Sigmoid colon (tissue), 7 donors: ENCODE data around the gene TCF20. TPM values are rescaled to one million over a fixed set of nuclear protein-coding genes. Genes with fewer than 3 reads are reported as not detected.

Experiments
- DNase-seq: peaks from one replicate; pipeline ENCODE4 v3.0.0-alpha.2; 2019
- H3K27ac ChIP-seq, 4 donors: fragments of 200-600 bp; sonication (generic); one replicate each; pipeline ENCODE4 v1.5.1; 2016 to 2019; ENCODE audit warnings: mild to moderate bottlenecking in 1 of 4
- H3K27me3 ChIP-seq, 3 donors: fragments of 200-600 bp; sonication (generic); one replicate each; pipeline ENCODE4 v1.5.1; 2019; ENCODE audit warnings: mild to moderate bottlenecking in 1 of 3
- H3K36me3 ChIP-seq, 4 donors: fragments of 200-600 bp; sonication (generic); one replicate each; pipeline ENCODE4 v1.5.1; 2016 to 2019
- H3K4me1 ChIP-seq, 4 donors: fragments of 200-600 bp; sonication (generic); one replicate each; pipeline ENCODE4 v1.5.1; 2017 to 2019
- H3K4me3 ChIP-seq, 4 donors: fragments of 200-600 bp; sonication (generic); one replicate each; pipeline ENCODE4 v1.5.1; 2017 to 2019; ENCODE audit warnings: mild to moderate bottlenecking in 2 of 4, moderate library complexity in 1 of 4
- H3K9me3 ChIP-seq, 4 donors: fragments of 200-600 bp in 3 of 4; sonication (generic) in 3 of 4; one replicate each; pipeline versions ENCODE4 v1.5.1 to v1.6.1; 2013 to 2019
- EP300 ChIP-seq, 4 donors: sonication (generic); formaldehyde crosslinking; IDR thresholded peaks; one replicate each; pipeline ENCODE4 v1.6.1; 2017; ENCODE audit warnings: antibody characterized with exemption in 4 of 4
- POLR2A ChIP-seq, 2 donors: fragments of 450-650 bp; IDR thresholded peaks; one replicate each; pipeline ENCODE4 v1.6.1; 2016; ENCODE audit warnings: antibody characterized with exemption in 2 of 2, mild to moderate bottlenecking in 2 of 2, moderate library complexity in 2 of 2
- POLR2AphosphoS5 ChIP-seq, 4 donors: sonication (generic); formaldehyde crosslinking; IDR thresholded peaks; one replicate each; pipeline ENCODE4 v1.6.1; 2017; ENCODE audit warnings: antibody characterized with exemption in 4 of 4
- WGBS, 2 donors: extraction: QIAGEN DNeasy Blood & Tissue Kit; methylation state at CpG; one replicate each; pipeline ENCODE4 v1.1.7; 2013; 5-methylcytosine and 5-hydroxymethylcytosine counted together
- intact Hi-C: fragments of 100-400 bp; cut with DNase I; formaldehyde crosslinking; loops from one replicate; pipeline ENCODE4 v1.15.1; 2023
- polyA plus RNA-seq, 3 donors: library from polyadenylated mRNA; stranded (reverse); fragments of 200-250 nt; gene quantifications; one replicate each; pipeline ENCODE4 v1.2.3, GENCODE V29; 2013
- total RNA-seq, 4 donors: library from RNA; depleted of rRNA; stranded (reverse); fragments of >200 nt; gene quantifications; one replicate each; pipeline ENCODE4 v1.1.0, GENCODE V29; 2016
- TF ChIP-seq, protein P1 (sequence below), 4 experiments: fragments of 450-650 bp in 3 of 4; fragments of 200-600 bp in 1 of 4; IDR thresholded peaks; one replicate each; pipeline ENCODE4 v1.5.1; 2016 to 2019; ENCODE audit warnings: antibody characterized with exemption in 4 of 4, mild to moderate bottlenecking in 3 of 4, moderate library complexity in 2 of 4
- donor health status: healthy with polysubstance abuse.
- donor health status: Bipolar disorder and iron deficiency.
- donor health status: healthy.

TCF20 gene
- total and polyA plus RNA-seq, 7 donors: 10.8 to 31.0 (median 22.5) TPM

DNA sequence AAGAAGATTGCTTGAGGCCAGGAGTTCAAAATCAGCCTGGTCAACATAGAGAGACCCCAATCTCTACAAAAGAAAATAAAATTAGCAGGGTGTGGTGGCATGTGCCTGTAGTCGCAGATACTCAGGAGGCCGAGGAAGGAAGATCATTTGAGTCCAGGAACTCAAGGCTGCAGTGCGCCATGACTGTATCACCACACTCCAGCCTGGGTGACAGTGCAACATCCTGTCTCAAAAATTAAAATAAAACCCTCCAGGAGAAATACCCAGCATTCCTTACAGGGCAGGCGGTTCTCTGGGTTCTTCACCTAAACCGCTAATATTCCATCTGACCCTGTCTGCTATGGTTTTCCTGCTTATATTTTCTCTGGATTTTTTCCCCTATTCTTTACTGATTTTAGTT is 13.5 kb downstream of the TCF20 start:
- Histone ChIP-seq H3K27ac (peak overlapping the region in 1 of 4 donors; percentile 5), H3K4me1 (peaks cover 0 to 30% (median 21%) of the 10 kb centered on the region in 4 donors), H3K9me3 (no peaks in the 10 kb centered on the region), H3K4me3 (no peak overlapping the region), H3K36me3 (no peaks in the 10 kb centered on the region), H3K27me3 (no peaks in the 10 kb centered on the region)
- DNase-seq: no peak
- no peak for TF ChIP-seq POLR2AphosphoS5 (IDR thresholded peaks at IDR 0.05)
- TF ChIP-seq, protein P1, sequence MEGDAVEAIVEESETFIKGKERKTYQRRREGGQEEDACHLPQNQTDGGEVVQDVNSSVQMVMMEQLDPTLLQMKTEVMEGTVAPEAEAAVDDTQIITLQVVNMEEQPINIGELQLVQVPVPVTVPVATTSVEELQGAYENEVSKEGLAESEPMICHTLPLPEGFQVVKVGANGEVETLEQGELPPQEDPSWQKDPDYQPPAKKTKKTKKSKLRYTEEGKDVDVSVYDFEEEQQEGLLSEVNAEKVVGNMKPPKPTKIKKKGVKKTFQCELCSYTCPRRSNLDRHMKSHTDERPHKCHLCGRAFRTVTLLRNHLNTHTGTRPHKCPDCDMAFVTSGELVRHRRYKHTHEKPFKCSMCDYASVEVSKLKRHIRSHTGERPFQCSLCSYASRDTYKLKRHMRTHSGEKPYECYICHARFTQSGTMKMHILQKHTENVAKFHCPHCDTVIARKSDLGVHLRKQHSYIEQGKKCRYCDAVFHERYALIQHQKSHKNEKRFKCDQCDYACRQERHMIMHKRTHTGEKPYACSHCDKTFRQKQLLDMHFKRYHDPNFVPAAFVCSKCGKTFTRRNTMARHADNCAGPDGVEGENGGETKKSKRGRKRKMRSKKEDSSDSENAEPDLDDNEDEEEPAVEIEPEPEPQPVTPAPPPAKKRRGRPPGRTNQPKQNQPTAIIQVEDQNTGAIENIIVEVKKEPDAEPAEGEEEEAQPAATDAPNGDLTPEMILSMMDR (IDR thresholded peaks at IDR 0.05): no peak
- no peak for TF ChIP-seq POLR2A (IDR thresholded peaks at IDR 0.05)
- TF ChIP-seq EP300 (IDR thresholded peaks at IDR 0.05): no peak
- intact Hi-C loops: no loop called here
- 91 to 92% methylated on average over 5 of the region's 5 CpGs for WGBS, 2 donors

DNA sequence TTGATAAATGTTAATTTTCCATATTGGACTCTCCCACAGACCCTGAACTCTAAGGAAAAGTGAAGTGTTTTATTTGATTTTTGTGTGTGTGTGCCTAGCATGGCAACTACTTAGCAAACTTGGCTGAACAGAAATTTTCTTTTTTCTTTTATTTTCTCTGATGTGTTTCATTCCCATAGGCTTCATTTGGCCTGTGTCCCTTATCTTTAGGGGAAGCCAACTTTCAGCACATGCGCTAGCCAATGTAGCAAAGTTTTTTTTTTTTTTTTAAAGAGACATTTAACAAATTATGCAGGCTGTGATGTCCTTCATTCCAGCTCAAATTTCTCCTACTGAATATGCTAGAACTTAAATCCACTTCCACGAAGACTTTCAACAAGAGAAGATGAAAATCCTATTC is 14.2 kb downstream of the TCF20 start:
- Histone ChIP-seq H3K4me3 (no peak overlapping the region), H3K27ac (no peak overlapping the region), H3K9me3 (no peaks in the 10 kb centered on the region), H3K36me3 (no peaks in the 10 kb centered on the region), H3K27me3 (no peaks in the 10 kb centered on the region), H3K4me1 (peaks cover 0 to 30% (median 21%) of the 10 kb centered on the region in 4 donors)
- WGBS, 2 donors: 89 to 90% methylated on average over 2 of the region's 2 CpGs
- TF ChIP-seq, protein P1 (IDR thresholded peaks at IDR 0.05): no peak
- TF ChIP-seq POLR2A (IDR thresholded peaks at IDR 0.05): no peak
- TF ChIP-seq POLR2AphosphoS5 (IDR thresholded peaks at IDR 0.05): no peak
- TF ChIP-seq EP300 (IDR thresholded peaks at IDR 0.05): no peak
- no peak for DNase-seq
- intact Hi-C loops: no loop called here

DNA sequence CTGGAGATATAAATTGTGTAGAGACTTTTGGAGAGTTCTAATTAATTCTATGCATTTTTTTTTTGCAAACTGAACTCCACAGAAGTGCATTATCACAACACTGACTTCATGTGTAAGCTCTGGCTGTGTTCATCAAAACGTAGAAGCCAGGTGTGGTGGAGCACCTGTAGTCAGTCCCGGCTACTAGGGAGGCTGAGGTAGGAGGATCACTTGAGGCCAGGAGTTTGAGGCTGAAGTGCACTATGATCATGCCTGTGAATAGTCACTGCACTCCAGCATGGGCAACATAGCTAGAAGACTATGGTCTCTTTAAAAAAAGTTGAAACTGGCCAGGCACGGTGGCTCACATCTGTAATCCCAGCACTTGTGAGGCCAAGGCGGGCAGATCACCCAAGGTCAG is 20.6 kb downstream of the TCF20 start:
- no peak for TF ChIP-seq POLR2A (IDR thresholded peaks at IDR 0.05)
- TF ChIP-seq, protein P1 (IDR thresholded peaks at IDR 0.05): no peak
- no peak for TF ChIP-seq EP300 (IDR thresholded peaks at IDR 0.05)
- no peak for TF ChIP-seq POLR2AphosphoS5 (IDR thresholded peaks at IDR 0.05)
- Histone ChIP-seq H3K27ac (no peak overlapping the region), H3K27me3 (no peaks in the 10 kb centered on the region), H3K36me3 (no peaks in the 10 kb centered on the region), H3K4me3 (no peak overlapping the region), H3K9me3 (no peaks in the 10 kb centered on the region), H3K4me1 (no peaks in the 10 kb centered on the region)
- 88 to 93% methylated on average over 4 of the region's 4 CpGs for WGBS, 2 donors
- no peak for DNase-seq
- intact Hi-C loops: no loop called here

DNA sequence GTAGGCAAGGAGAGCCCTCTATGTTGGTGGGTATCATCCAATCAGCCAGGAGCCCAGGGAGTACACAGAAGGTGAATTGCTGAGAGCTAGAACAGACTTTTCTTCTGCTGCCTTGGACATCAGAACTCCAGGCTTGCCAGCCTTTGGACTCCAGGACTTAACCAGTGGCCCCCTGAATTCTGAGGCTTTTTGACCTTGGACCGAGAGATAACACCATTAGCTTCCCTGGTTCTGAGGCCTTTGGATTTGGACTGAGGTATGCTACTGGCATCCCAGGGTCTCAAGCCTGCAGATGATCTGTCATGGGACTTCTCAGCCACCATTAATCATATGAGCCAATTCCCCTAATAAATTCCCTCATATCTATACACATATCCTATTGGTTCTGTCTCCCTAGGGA is 21.5 kb downstream of the TCF20 start:
- TF ChIP-seq, protein P1 (IDR thresholded peaks at IDR 0.05): no peak
- no peak for TF ChIP-seq POLR2AphosphoS5 (IDR thresholded peaks at IDR 0.05)
- TF ChIP-seq EP300 (IDR thresholded peaks at IDR 0.05): no peak
- no peak for TF ChIP-seq POLR2A (IDR thresholded peaks at IDR 0.05)
- Histone ChIP-seq H3K27me3 (no peaks in the 10 kb centered on the region), H3K4me1 (no peaks in the 10 kb centered on the region), H3K36me3 (no peaks in the 10 kb centered on the region), H3K27ac (no peak overlapping the region), H3K9me3 (no peaks in the 10 kb centered on the region), H3K4me3 (no peak overlapping the region)
- no peak for DNase-seq
- 92 to 97% methylated on average over 1 of the region's 1 CpG for WGBS, 2 donors
- intact Hi-C loops: no loop called here

DNA sequence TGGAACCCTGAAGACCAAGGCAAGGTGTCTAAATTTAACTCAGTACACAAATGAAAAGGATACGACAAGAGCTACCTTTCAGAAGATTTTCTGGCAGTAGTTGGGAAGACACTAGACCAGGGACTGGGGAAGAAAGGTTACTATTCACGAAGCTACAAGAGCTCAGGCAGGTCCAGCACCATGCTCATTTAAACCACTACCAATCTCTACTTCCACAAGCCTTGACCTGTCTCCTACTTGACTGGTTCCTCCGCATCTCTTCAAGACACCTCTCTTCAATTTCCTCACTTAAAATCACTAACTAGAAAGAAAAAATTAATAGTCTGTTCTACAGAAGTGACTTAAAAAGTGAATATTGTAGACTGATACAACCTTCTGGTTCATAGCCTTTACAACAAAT is 22.9 kb downstream of the TCF20 start:
- no peaks in the 10 kb centered on the region for H3K36me3 ChIP-seq

More for the DNA sequence above, 22.9 kb downstream of the TCF20 start:
- Histone ChIP-seq H3K4me1 (no peaks in the 10 kb centered on the region), H3K27ac (no peak overlapping the region), H3K4me3 (no peak overlapping the region), H3K9me3 (no peaks in the 10 kb centered on the region), H3K27me3 (no peaks in the 10 kb centered on the region)
- TF ChIP-seq POLR2AphosphoS5 (IDR thresholded peaks at IDR 0.05): no peak
- TF ChIP-seq, protein P1 (IDR thresholded peaks at IDR 0.05): no peak
- no peak for DNase-seq
- intact Hi-C loops: no loop called here
- 90 to 93% methylated on average over 3 of the region's 3 CpGs for WGBS, 2 donors
